ENCODE measurements around the gene TOPAZ1. TPM values are rescaled to one million over a fixed set of nuclear protein-coding genes. Genes with fewer than 3 reads are reported as not detected.
A peak's percentile ranks its signal among the peaks of the same experiment; 100 is the strongest.

TOPAZ1 gene
- total and polyA plus RNA-seq, 9 of the 15 experiments (the other 6 are each of a cell fraction or from before 2014, with no cell fraction given): 0.01 TPM; not detected in 8

DNA sequence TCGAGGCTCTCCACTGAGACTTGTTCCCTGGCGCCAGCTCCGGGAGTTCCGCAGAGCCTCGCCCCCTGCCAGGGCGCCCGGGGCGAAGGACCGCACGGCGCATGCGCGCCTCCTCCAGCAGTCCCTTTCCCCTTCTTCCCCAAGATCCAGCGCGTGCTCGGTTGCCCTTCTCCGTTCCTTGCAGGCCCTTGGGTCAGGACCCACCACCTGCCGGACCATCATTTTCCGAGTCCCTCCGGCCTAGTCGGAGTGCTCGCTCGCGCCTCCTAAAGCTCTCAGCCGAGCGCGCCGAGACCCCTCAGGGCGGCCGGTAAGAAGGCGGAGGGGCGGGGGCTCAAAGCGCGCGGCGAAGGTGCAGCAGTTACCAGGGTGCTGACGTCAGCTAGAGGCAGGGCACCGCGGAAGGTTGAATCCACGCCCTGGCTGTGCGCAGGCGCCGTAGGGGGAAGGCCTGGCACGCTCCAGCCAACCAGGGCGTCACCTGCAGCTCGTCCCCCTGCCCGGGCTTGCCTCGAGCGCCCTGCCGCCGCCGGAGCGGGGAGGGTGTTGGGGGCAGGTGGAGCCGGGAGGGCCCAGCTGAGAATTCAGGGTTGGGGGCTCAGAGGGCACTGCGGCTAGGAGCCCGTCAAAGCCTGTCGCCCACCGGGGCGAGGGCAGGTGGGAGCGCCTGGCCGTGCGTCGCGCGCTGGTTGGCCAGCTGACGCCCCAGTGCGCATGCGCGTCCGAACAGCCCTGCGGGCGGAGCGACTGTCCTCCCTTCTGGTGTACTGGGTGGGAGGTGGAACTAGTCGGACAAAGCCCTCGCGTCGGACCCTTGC, 96.5 kb downstream of the TOPAZ1 start, which contains the start of gene TCAIM (continued):
- TF ChIP-seq, protein P1, sequence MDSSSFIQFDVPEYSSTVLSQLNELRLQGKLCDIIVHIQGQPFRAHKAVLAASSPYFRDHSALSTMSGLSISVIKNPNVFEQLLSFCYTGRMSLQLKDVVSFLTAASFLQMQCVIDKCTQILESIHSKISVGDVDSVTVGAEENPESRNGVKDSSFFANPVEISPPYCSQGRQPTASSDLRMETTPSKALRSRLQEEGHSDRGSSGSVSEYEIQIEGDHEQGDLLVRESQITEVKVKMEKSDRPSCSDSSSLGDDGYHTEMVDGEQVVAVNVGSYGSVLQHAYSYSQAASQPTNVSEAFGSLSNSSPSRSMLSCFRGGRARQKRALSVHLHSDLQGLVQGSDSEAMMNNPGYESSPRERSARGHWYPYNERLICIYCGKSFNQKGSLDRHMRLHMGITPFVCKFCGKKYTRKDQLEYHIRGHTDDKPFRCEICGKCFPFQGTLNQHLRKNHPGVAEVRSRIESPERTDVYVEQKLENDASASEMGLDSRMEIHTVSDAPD (CRISPR knock-in tag; IDR thresholded peaks at IDR 0.05): no peak
- TF ChIP-seq, protein P2, sequence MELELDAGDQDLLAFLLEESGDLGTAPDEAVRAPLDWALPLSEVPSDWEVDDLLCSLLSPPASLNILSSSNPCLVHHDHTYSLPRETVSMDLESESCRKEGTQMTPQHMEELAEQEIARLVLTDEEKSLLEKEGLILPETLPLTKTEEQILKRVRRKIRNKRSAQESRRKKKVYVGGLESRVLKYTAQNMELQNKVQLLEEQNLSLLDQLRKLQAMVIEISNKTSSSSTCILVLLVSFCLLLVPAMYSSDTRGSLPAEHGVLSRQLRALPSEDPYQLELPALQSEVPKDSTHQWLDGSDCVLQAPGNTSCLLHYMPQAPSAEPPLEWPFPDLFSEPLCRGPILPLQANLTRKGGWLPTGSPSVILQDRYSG (tag; conservative IDR thresholded peaks at IDR 0.05; ENCODE audit: low read depth): no peak; the same call in none of the 2 replicates
- TF ChIP-seq DPF2 (IDR thresholded peaks at IDR 0.05) (peak; percentile 54; the same call in 1 of the 2 replicates), NFE2 (IDR thresholded peaks at IDR 0.05; ENCODE audit: low read depth) (peak; percentile 22; the same call in 1 of the 2 replicates), CBFB (CRISPR knock-in tag; IDR thresholded peaks at IDR 0.05) (0 out of 2 replicates have a peak, but pooled peaks have one; percentile 37), OTX1 (CRISPR knock-in tag; IDR thresholded peaks at IDR 0.05) (no peak), NCOA1 (IDR thresholded peaks at IDR 0.05; ENCODE audit: low read depth) (no peak; the same call in 1 of the 2 replicates), ZBTB1 (CRISPR knock-in tag; IDR thresholded peaks at IDR 0.05; ENCODE audit: borderline replicate concordance, low read depth) (no peak), TAL1 (IDR thresholded peaks at IDR 0.05) (no peak), FUS (optimal IDR thresholded peaks at IDR 0.05; ENCODE audit: low read depth, low read length) (peak; percentile 37), NR4A1 (CRISPR knock-in tag; IDR thresholded peaks at IDR 0.05) (0 out of 2 replicates have a peak, but pooled peaks have one; percentile 7), NR4A1 (tag; IDR thresholded peaks at IDR 0.05) (peak; percentile 41; the same call in 1 of the 2 replicates), ARNT (IDR thresholded peaks at IDR 0.05) (no peak), ZNF785 (CRISPR knock-in tag; IDR thresholded peaks at IDR 0.05) (no peak), FOXA3 (CRISPR knock-in tag; conservative IDR thresholded peaks at IDR 0.05 in 1 of 2, IDR thresholded peaks at IDR 0.05 in 1 of 2) (peak in 1 of 2 experiments; percentile 78; a peak in 2 of 4 replicates), NELFE (IDR thresholded peaks at IDR 0.05; ENCODE audit: insufficient read depth, insufficient read length) (no peak), ZNF644 (tag; IDR thresholded peaks at IDR 0.05; ENCODE audit: low read depth) (no peak), ZNF263 (CRISPR knock-in tag; IDR thresholded peaks at IDR 0.05; ENCODE audit: borderline replicate concordance) (peak; percentile 76; the same call in 1 of the 2 replicates), MTA1 (IDR thresholded peaks at IDR 0.05; ENCODE audit: borderline replicate concordance) (0 out of 2 replicates have a peak, but pooled peaks have one; percentile 41), ELF1 (tag; IDR thresholded peaks at IDR 0.05) (0 out of 2 replicates have a peak, but pooled peaks have one; percentile 18), ZNF165 (CRISPR knock-in tag; IDR thresholded peaks at IDR 0.05; ENCODE audit: borderline replicate concordance) (no peak), TCF7L2 (IDR thresholded peaks at IDR 0.05; ENCODE audit: low read depth, low read length) (no peak)
- TF ChIP-seq, protein P3, sequence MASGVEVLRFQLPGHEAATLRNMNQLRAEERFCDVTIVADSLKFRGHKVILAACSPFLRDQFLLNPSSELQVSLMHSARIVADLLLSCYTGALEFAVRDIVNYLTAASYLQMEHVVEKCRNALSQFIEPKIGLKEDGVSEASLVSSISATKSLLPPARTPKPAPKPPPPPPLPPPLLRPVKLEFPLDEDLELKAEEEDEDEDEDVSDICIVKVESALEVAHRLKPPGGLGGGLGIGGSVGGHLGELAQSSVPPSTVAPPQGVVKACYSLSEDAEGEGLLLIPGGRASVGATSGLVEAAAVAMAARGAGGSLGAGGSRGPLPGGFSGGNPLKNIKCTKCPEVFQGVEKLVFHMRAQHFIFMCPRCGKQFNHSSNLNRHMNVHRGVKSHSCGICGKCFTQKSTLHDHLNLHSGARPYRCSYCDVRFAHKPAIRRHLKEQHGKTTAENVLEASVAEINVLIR (CRISPR knock-in tag; IDR thresholded peaks at IDR 0.05): peak; percentile 82
- TF ChIP-seq, protein P4, sequence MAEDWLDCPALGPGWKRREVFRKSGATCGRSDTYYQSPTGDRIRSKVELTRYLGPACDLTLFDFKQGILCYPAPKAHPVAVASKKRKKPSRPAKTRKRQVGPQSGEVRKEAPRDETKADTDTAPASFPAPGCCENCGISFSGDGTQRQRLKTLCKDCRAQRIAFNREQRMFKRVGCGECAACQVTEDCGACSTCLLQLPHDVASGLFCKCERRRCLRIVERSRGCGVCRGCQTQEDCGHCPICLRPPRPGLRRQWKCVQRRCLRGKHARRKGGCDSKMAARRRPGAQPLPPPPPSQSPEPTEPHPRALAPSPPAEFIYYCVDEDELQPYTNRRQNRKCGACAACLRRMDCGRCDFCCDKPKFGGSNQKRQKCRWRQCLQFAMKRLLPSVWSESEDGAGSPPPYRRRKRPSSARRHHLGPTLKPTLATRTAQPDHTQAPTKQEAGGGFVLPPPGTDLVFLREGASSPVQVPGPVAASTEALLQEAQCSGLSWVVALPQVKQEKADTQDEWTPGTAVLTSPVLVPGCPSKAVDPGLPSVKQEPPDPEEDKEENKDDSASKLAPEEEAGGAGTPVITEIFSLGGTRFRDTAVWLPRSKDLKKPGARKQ (CRISPR knock-in tag; IDR thresholded peaks at IDR 0.05): no peak

All from K562 (cell line).